Measurements from ENCODE around the gene STXBP2.

Gene STXBP2

DNA sequence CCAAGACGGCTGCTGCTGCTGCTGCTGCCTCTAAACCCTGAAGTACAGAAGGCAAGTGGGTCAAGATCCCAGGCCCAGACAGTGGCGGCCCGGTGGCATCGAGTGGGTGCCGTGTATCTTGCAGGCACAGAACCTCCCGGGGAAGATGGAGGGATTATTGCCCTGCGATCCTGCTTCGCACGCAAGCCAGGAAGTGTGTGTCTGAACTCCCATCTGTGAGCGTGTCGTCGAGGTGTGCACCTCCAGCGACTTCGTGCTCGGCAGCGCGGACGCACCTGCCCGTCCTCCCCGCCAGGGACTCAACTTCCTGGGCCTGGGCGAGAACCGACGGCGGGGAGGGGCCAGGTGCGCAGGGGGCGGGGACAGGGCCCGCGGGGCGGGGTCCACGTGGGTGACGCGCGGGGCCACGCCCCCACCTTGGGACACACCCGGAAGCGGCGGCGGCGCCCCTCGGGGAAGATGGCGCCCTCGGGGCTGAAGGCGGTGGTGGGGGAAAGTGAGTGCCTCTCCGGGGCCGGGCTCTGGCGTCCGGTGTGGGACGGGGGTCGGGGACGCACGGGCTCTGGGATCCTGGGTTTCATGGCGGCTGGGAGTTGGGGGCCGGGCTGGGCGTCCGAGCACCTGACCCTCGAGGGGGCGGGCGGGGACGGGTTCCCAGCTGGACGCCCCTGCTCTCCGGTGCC is at the start of gene STXBP2:
TSS of gene STXBP2 (plus strand) at position 420 of the 683 bp plus-strand sequence. CDS start at position 460, 40 bp downstream.
- Histone ChIP-seq H3K4me3 (ENCODE audit: low read length in 2 of 2) (peak within 1 kb of the TSS; percentile 84 to 87), H3K9ac (ENCODE audit: low read depth in 1 of 2, low read length in 2 of 2) (peak within 1 kb of the TSS; percentile 79 to 90), H3K4me1 (ENCODE audit: control insufficient read depth in 2 of 2, insufficient read depth in 2 of 2, low read length in 2 of 2) (peaks cover 2 to 9% of the 10 kb centered on the region in 2 donors), H3K27me3 (ENCODE audit: control insufficient read depth in 2 of 2, insufficient read depth in 2 of 2, low read length in 2 of 2) (no peaks in the 10 kb centered on the region), H3K36me3 (ENCODE audit: control insufficient read depth in 2 of 2, insufficient read depth in 2 of 2, low read length in 2 of 2) (peaks cover 0 to 16% of the 10 kb centered on the region in 2 donors), H3K9me3 (ENCODE audit: control insufficient read depth in 2 of 2, low read length in 2 of 2) (no peaks in the 10 kb centered on the region), H3K27ac (ENCODE audit: low read depth in 2 of 2, low read length in 2 of 2) (peak within 1 kb of the TSS; percentile 79 to 82)

DNA sequence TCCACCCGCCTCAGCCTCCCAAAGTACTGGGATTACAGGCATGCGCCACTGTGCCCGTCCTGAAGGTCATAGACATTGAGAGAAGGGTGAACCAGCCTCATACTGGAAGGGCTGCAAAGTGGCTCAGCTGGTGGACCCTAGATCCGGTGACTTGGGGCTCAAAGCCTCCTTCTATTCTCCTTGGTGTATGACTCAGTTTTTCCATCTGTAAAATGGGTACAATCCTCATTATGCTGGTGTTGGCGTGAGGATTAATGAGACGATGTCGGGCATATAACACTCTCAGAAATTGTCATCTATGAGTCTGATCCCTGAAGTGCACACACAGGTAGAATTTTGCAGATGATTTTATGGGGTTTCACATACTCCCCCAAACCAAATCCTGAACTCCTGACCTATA is 47.1 kb upstream of the STXBP2 start:
- H3K27me3 ChIP-seq (ENCODE audit: control insufficient read depth in 2 of 2, insufficient read depth in 2 of 2, low read length in 2 of 2) = no peaks in the 10 kb centered on the region
- H3K27ac ChIP-seq (ENCODE audit: low read depth in 2 of 2, low read length in 2 of 2) = no peak overlapping the region

DNA sequence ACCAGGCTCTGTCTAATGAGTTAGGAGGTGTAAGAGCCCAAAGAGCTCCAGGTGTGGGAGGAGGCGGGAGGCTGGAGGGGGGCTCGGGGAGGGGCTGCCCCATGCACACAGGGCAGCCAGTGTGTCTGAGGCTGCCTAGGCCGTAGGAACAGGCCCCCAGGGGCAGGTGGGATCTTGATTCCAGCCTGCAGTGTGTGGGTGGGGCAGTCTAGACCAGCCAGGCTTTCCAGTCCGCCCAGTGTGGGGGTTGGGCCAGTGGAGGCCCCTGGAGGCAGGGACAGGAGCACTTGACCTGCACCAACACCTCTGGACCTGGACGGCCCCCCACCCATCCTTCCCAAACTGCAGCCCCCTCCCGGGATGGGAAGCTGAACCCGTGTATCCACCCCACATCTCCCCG is 46.7 kb upstream of the STXBP2 start:
- no peaks in the 10 kb centered on the region for H3K36me3 ChIP-seq (ENCODE audit: control insufficient read depth in 2 of 2, insufficient read depth in 2 of 2, low read length in 2 of 2)
- H3K9me3 ChIP-seq (ENCODE audit: control insufficient read depth in 2 of 2, low read length in 2 of 2) = no peaks in the 10 kb centered on the region
- H3K4me1 ChIP-seq (ENCODE audit: control insufficient read depth in 2 of 2, insufficient read depth in 2 of 2, low read length in 2 of 2) = peaks cover 0 to 2% of the 10 kb centered on the region in 2 donors
- no peak overlapping the region for H3K4me3 ChIP-seq (ENCODE audit: low read length in 2 of 2)
- H3K27ac ChIP-seq (ENCODE audit: low read depth in 2 of 2, low read length in 2 of 2) = no peak overlapping the region
- no peak overlapping the region for H3K9ac ChIP-seq (ENCODE audit: low read depth in 1 of 2, low read length in 2 of 2)
- no peaks in the 10 kb centered on the region for H3K27me3 ChIP-seq (ENCODE audit: control insufficient read depth in 2 of 2, insufficient read depth in 2 of 2, low read length in 2 of 2)

More for the DNA sequence above, 47.1 kb upstream of the STXBP2 start:
- Histone ChIP-seq H3K4me1 (ENCODE audit: control insufficient read depth in 2 of 2, insufficient read depth in 2 of 2, low read length in 2 of 2) (peaks cover 0 to 2% of the 10 kb centered on the region in 2 donors), H3K9ac (ENCODE audit: low read depth in 1 of 2, low read length in 2 of 2) (no peak overlapping the region), H3K4me3 (ENCODE audit: low read length in 2 of 2) (no peak overlapping the region), H3K9me3 (ENCODE audit: control insufficient read depth in 2 of 2, low read length in 2 of 2) (no peaks in the 10 kb centered on the region), H3K36me3 (ENCODE audit: control insufficient read depth in 2 of 2, insufficient read depth in 2 of 2, low read length in 2 of 2) (no peaks in the 10 kb centered on the region)

- H3K4me1 ChIP-seq (ENCODE audit: control insufficient read depth in 2 of 2, insufficient read depth in 2 of 2, low read length in 2 of 2) = peaks cover 5% of the 10 kb centered on the region in 2 donors
- peak within 1 kb of the TSS in 1 of 2 donors; percentile 38 for H3K27ac ChIP-seq (ENCODE audit: low read depth in 2 of 2, low read length in 2 of 2)
- peaks cover 0 to 2% of the 10 kb centered on the region in 2 donors for H3K36me3 ChIP-seq (ENCODE audit: control insufficient read depth in 2 of 2, insufficient read depth in 2 of 2, low read length in 2 of 2)
- peak within 1 kb of the TSS; percentile 66 to 72 for H3K4me3 ChIP-seq (ENCODE audit: low read length in 2 of 2)
- H3K9me3 ChIP-seq (ENCODE audit: control insufficient read depth in 2 of 2, low read length in 2 of 2) = no peaks in the 10 kb centered on the region
- H3K9ac ChIP-seq (ENCODE audit: low read depth in 1 of 2, low read length in 2 of 2) = peak within 1 kb of the TSS in 1 of 2 donors; percentile 65
- peaks cover 0 to 5% of the 10 kb centered on the region in 2 donors for H3K27me3 ChIP-seq (ENCODE audit: control insufficient read depth in 2 of 2, insufficient read depth in 2 of 2, low read length in 2 of 2)
Measured at GRCh38 chr19:7595466-7596133, 41.3 kb upstream of the STXBP2 start, which contains the start of gene CAMSAP3. TSS of gene CAMSAP3 (plus strand) at chr19:7595863. CDS start at chr19:7596003, 140 bp downstream.

DNA sequence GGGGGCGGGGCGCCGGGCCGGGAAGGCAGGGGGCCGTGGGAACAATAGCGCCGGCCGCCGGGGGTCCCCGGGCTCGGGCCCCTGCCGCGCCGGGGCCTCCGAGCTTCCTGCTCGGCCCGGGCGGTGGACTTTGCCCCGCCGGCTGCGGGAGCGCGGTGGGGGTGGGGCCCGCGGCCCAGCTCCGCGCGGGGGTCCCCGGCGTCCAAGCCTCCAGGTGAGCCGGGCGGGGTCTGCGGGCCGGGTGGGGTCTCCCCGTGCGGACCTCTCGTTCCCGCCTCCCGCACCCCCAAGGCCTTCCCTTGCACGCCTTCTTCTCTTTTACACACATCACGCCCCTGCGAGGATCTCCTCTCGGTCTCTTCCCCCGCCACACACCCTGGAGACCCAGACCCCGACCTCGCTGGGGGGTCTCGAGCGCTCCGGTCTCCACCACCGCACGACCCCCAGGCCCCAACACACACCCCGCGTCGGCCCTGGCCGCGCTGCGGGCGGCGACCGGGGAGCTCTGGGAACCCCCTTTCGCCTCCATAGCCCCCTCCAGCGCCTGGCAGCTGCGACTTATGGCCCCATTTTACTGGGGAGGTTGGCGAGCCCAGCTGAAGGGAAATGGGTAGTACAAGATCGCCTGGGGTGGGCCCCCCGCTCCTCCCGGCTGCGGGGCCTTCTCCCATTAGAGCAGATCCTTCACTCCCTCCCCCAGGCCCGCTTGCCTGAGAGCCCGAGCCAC is 40.5 kb upstream of the STXBP2 start:
- H3K27ac ChIP-seq (ENCODE audit: low read depth in 2 of 2, low read length in 2 of 2) = peak overlapping the region in 1 of 2 donors; percentile 9
- H3K4me1 ChIP-seq (ENCODE audit: control insufficient read depth in 2 of 2, insufficient read depth in 2 of 2, low read length in 2 of 2) = peaks cover 5% of the 10 kb centered on the region in 2 donors
- H3K27me3 ChIP-seq (ENCODE audit: control insufficient read depth in 2 of 2, insufficient read depth in 2 of 2, low read length in 2 of 2) = peaks cover 0 to 5% of the 10 kb centered on the region in 2 donors
- H3K9me3 ChIP-seq (ENCODE audit: control insufficient read depth in 2 of 2, low read length in 2 of 2) = no peaks in the 10 kb centered on the region
- H3K9ac ChIP-seq (ENCODE audit: low read depth in 1 of 2, low read length in 2 of 2) = peak overlapping the region in 1 of 2 donors; percentile 65
- peak overlapping the region; percentile 66 to 72 for H3K4me3 ChIP-seq (ENCODE audit: low read length in 2 of 2)
- H3K36me3 ChIP-seq (ENCODE audit: control insufficient read depth in 2 of 2, insufficient read depth in 2 of 2, low read length in 2 of 2) = peaks cover 0 to 2% of the 10 kb centered on the region in 2 donors

DNA sequence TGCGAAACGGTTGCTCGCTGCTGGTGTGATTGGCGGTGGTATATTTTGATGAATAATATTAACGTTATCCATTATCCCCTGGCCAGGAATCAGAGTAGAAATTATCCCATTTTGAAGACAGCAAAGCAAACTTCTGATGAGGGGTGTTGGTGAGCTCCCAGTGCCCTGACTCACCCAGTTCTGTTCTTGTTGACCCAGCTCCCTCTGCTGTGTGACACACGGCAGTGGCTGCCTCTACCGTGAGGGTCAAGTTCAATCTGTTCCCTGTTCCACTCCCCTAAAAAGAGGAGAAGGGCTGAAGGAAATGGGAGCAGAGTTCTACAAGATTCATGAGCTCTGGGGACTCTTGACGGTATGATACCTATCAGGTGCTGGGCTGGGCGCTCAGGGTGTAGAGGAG is 39.2 kb upstream of the STXBP2 start:
- no peak overlapping the region for H3K4me3 ChIP-seq (ENCODE audit: low read length in 2 of 2)
- no peak overlapping the region for H3K27ac ChIP-seq (ENCODE audit: low read depth in 2 of 2, low read length in 2 of 2)
- peaks cover 0 to 2% of the 10 kb centered on the region in 2 donors for H3K36me3 ChIP-seq (ENCODE audit: control insufficient read depth in 2 of 2, insufficient read depth in 2 of 2, low read length in 2 of 2)
- H3K9ac ChIP-seq (ENCODE audit: low read depth in 1 of 2, low read length in 2 of 2) = no peak overlapping the region
- H3K9me3 ChIP-seq (ENCODE audit: control insufficient read depth in 2 of 2, low read length in 2 of 2) = no peaks in the 10 kb centered on the region
- peaks cover 0 to 5% of the 10 kb centered on the region in 2 donors for H3K27me3 ChIP-seq (ENCODE audit: control insufficient read depth in 2 of 2, insufficient read depth in 2 of 2, low read length in 2 of 2)
- H3K4me1 ChIP-seq (ENCODE audit: control insufficient read depth in 2 of 2, insufficient read depth in 2 of 2, low read length in 2 of 2) = peaks cover 5% of the 10 kb centered on the region in 2 donors

DNA sequence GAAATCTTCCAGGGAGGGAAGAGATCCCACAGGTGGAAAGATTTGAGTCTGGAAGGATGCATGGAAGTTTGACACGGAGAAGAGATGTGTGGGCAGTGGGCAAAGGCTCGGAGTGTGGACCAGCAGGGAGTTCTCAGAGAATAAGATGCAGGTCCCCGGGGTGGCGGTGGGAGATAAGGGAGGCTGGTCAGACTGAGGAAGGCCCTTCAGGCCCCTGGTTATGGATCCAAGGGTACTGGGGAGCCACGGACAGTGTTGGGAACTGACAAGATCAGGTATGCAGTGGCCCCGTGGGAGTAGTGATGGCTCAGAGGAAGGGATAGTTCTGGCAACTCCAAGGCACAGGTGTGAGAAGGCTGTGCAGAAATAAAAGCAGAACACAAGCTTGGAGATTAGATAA is 38.7 kb upstream of the STXBP2 start:
- H3K9me3 ChIP-seq (ENCODE audit: control insufficient read depth in 2 of 2, low read length in 2 of 2) = no peaks in the 10 kb centered on the region

GRCh38 chr19:7600721-7601120 is 36.2 kb upstream of the STXBP2 start:
- Histone ChIP-seq H3K4me1 (ENCODE audit: control insufficient read depth in 2 of 2, insufficient read depth in 2 of 2, low read length in 2 of 2) (peaks cover 5% of the 10 kb centered on the region in 2 donors), H3K36me3 (ENCODE audit: control insufficient read depth in 2 of 2, insufficient read depth in 2 of 2, low read length in 2 of 2) (peaks cover 0 to 5% of the 10 kb centered on the region in 2 donors), H3K27me3 (ENCODE audit: control insufficient read depth in 2 of 2, insufficient read depth in 2 of 2, low read length in 2 of 2) (peaks cover 0 to 5% of the 10 kb centered on the region in 2 donors), H3K4me3 (ENCODE audit: low read length in 2 of 2) (no peak overlapping the region), H3K27ac (ENCODE audit: low read depth in 2 of 2, low read length in 2 of 2) (no peak overlapping the region), H3K9ac (ENCODE audit: low read depth in 1 of 2, low read length in 2 of 2) (no peak overlapping the region), H3K9me3 (ENCODE audit: control insufficient read depth in 2 of 2, low read length in 2 of 2) (no peaks in the 10 kb centered on the region)

More for the DNA sequence above, 38.7 kb upstream of the STXBP2 start:
- Histone ChIP-seq H3K4me3 (ENCODE audit: low read length in 2 of 2) (no peak overlapping the region), H3K27ac (ENCODE audit: low read depth in 2 of 2, low read length in 2 of 2) (no peak overlapping the region), H3K27me3 (ENCODE audit: control insufficient read depth in 2 of 2, insufficient read depth in 2 of 2, low read length in 2 of 2) (peaks cover 0 to 5% of the 10 kb centered on the region in 2 donors), H3K36me3 (ENCODE audit: control insufficient read depth in 2 of 2, insufficient read depth in 2 of 2, low read length in 2 of 2) (peaks cover 0 to 2% of the 10 kb centered on the region in 2 donors), H3K4me1 (ENCODE audit: control insufficient read depth in 2 of 2, insufficient read depth in 2 of 2, low read length in 2 of 2) (peaks cover 5% of the 10 kb centered on the region in 2 donors), H3K9ac (ENCODE audit: low read depth in 1 of 2, low read length in 2 of 2) (no peak overlapping the region)

DNA sequence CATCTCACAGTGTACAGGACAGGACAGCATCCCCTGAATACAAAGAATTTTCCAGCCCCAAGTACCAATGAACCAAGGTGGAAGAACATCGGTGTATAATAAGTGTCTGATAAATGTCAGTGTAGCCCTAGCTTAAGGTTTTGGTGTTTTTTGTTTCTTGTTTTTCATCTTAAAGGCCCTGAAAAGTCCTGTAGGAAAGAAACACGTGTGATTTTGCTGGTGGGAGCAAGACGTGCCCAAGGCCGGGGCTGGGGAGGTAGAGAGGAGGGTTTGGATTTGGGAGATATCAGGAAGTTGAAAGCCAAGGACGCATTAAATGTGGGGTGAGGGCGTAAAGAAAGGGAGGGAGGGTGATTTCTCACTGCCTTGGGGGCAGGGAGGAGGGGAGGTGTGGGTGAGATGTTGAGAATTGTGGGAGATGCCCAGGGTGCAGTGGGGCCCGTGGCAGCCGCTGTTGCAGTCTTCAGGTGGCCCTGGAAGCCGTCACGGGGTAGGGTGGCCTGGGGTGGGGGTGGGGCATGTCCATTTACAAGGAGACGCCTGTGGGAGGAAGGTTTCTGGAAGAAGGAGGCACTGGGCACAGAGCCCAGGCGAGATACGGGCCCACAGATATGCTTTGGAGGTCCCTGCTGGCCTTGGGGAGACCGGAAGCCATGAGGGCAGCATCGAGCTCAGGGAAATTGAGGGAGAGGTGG is 34.5 kb upstream of the STXBP2 start:
- H3K9ac ChIP-seq (ENCODE audit: low read depth in 1 of 2, low read length in 2 of 2) = no peak overlapping the region
- no peaks in the 10 kb centered on the region for H3K9me3 ChIP-seq (ENCODE audit: control insufficient read depth in 2 of 2, low read length in 2 of 2)
- H3K36me3 ChIP-seq (ENCODE audit: control insufficient read depth in 2 of 2, insufficient read depth in 2 of 2, low read length in 2 of 2) = peaks cover 0 to 8% of the 10 kb centered on the region in 2 donors
- no peaks in the 10 kb centered on the region for H3K4me1 ChIP-seq (ENCODE audit: control insufficient read depth in 2 of 2, insufficient read depth in 2 of 2, low read length in 2 of 2)
- H3K27me3 ChIP-seq (ENCODE audit: control insufficient read depth in 2 of 2, insufficient read depth in 2 of 2, low read length in 2 of 2) = no peaks in the 10 kb centered on the region
- no peak overlapping the region for H3K4me3 ChIP-seq (ENCODE audit: low read length in 2 of 2)
- H3K27ac ChIP-seq (ENCODE audit: low read depth in 2 of 2, low read length in 2 of 2) = no peak overlapping the region
